AG10803 (cell line): ENCODE results near the gene DNTT.

Experiments used
- DNase-seq: peaks from one replicate; pipeline ENCODE4 v3.0.0; 2010; ENCODE audit warnings: low read depth
- H3K4me3 ChIP-seq: 2 replicates; pipeline ENCODE4 v1.5.1; 2011; ENCODE audit warnings: mild to moderate bottlenecking, low read length, control low read depth
- CTCF ChIP-seq: conservative IDR thresholded peaks from 2 replicates; pipeline ENCODE4 v1.5.1; 2011; ENCODE audit warnings: mild to moderate bottlenecking, low read length, control low read depth, inconsistent platforms

Gene DNTT

GRCh38 chr10:96376483-96376882 is 72.2 kb downstream of the DNTT start:
- H3K4me3 ChIP-seq, result no peak overlapping the region
- no peak for TF ChIP-seq CTCF
- no peak for DNase-seq

- TF ChIP-seq CTCF, result no peak
- DNase-seq, result peak; percentile 50
- H3K4me3 ChIP-seq, result no peak overlapping the region
Observed at GRCh38 chr10:96377816-96378294, 73.6 kb downstream of the DNTT start.

GRCh38 chr10:96378741-96379140 is 74.5 kb downstream of the DNTT start:
- no peak overlapping the region for H3K4me3 ChIP-seq
- no peak for TF ChIP-seq CTCF
- no peak for DNase-seq

- no peak for DNase-seq
- no peak for TF ChIP-seq CTCF
- H3K4me3 ChIP-seq, result no peak overlapping the region
Observed at GRCh38 chr10:96379758-96380157, 75.5 kb downstream of the DNTT start.

- H3K4me3 ChIP-seq, result no peak overlapping the region
- DNase-seq, result peak; percentile 13
- TF ChIP-seq CTCF, result no peak
Observed at GRCh38 chr10:96380821-96381220, 76.6 kb downstream of the DNTT start.

GRCh38 chr10:96384506-96384905 is 80.3 kb downstream of the DNTT start:
- no peak overlapping the region for H3K4me3 ChIP-seq
- no peak for DNase-seq
- TF ChIP-seq CTCF, result no peak

GRCh38 chr10:96387161-96387560 is 82.9 kb downstream of the DNTT start:
- peak; percentile 76 for DNase-seq
- no peak for TF ChIP-seq CTCF
- no peak overlapping the region for H3K4me3 ChIP-seq
